ENCODE data around the gene ABCC2.

GRCh38 chr10:99814143-99814542, 31.7 kb downstream of the ABCC2 start:
- no peak for TF ChIP-seq CTCF (conservative IDR thresholded peaks at IDR 0.05; ENCODE audit: low read length)
- no peak for TF ChIP-seq EZH2phosphoT487 (IDR thresholded peaks at IDR 0.05; ENCODE audit: borderline replicate concordance)

All from Loucy (cell line).